Renal pelvis (tissue), 4 donors: ENCODE data around the gene FNTB. TPM values are rescaled to one million over a fixed set of nuclear protein-coding genes. Genes with fewer than 3 reads are reported as not detected.

Source experiments
- DNase-seq: peaks from one replicate; pipeline ENCODE4 v3.0.0-alpha.2; 2013
- polyA plus RNA-seq, 3 donors: library from polyadenylated mRNA; unstranded; fragments of 120-200 nt; gene quantifications; one replicate each; pipeline ENCODE4 v1.2.1, GENCODE V29; 2013; ENCODE audit not compliant: insufficient read length in 3 of 3

Gene FNTB
- polyA plus RNA-seq, 3 donors = 31.2 to 37.7 (median 36.7) TPM

DNA sequence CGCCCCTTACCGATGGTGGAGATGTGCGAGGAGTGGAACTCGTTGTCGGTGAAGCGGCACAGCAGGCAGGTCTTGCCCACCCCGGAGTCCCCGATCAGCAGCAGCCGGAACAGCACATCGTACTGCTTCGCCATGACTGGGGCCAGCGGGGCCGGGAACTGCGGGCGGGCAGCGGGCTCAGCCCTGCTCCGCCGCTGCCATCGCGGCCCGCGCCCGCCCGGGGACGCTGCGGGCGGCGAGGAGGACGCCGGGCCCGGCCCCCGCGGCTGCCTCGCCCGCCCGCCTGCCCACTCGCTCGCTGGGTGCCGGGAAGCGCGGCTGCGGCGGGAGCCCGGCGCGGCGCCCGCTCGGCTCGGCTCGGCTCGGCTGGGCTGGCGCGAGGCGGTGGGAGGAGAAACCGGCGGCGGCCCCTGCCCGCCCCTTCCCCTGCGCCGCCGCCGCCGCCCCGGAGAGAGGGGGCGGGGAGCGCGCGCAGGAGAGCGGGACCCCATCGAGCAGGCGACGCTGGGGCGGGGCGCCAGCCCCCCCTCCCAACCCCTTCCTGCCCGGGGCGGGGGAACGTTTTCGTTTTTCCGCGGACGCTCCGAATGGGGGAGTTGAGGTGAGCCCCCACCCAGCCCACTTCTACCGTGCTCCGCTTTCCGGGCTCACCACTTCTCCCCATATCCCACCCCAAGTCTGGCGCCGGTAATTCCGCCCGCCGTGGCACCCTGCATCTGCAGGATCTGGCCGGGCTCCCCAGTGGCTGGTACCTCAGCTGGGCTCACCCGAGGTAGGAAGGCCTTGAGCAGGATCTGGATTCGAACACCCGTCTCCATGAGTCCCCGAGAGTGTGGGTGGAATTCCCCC lies 14.5 kb upstream of the FNTB start, which contains the start of gene RAB15:
TSS of gene RAB15 (minus strand) at position 394 of the 849 bp plus-strand sequence. CDS start at position 134, 260 bp downstream.
- DNase-seq = no peak

DNA sequence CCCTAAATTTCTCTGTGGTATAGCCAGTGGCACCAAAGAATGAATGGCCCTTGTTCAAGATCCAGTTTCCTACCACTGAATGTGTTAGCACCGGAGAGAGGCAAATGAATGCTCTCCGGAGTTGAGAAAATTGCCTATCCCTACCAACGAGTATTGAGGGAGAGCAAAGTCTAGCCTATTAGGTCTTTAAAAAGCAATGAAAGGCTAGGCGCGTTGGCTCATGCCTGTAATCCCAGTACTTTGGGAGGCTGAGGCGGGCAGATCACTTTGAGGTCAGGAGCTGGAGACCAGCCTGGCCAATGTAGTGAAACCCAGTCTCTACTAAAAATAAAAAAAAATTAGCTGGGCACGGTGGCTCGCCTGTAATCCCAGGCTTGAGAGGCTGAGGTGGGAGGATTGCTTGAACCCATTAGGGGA lies 13.7 kb upstream of the FNTB start:
- DNase-seq = no peak

- no peak for DNase-seq
Observed at GRCh38 chr14:64973826-64974225, 12.9 kb upstream of the FNTB start.

DNA sequence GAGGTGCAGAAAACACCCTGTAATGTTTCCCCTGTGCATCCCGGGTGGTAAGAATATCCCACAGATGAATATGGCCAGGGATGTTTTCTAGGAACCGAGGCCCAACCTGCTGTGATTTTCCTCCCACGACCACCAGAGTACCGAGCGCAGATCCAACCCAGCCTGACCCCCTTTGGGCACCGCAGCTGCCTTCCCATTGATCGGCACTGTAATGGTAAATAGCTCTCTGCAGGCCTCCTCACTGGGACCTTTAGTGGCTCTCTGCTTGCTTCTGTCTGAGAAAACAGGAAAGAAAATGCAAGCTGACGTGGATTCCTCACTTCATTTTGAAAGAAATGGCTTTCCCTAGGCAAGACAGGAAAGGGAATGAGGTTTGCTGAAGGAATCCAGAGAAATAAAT lies 12.1 kb upstream of the FNTB start:
- DNase-seq = no peak

GRCh38 chr14:64979336-64980074 lies 7.2 kb upstream of the FNTB start:
- DNase-seq = no peak

- DNase-seq = peak; percentile 59
Observed at GRCh38 chr14:64983439-64984310, 3.0 kb upstream of the FNTB start.

DNA sequence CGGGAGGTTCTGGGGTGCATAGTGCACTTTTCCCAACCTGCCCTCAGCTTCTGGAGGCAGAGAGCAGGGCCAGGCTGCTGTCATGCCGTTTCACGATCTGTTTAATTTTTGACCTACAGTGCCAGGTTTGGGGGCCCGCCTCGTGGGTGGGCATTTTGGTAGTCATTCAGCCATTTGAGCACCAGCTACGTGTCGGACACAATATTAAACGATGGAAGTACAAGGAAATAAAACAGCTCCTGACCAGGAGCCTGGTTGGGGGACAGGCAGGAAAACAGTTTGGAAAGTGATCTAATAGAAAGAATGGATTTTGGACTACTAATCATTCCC lies 708 bp downstream of the FNTB start:
- no peak for DNase-seq

DNA sequence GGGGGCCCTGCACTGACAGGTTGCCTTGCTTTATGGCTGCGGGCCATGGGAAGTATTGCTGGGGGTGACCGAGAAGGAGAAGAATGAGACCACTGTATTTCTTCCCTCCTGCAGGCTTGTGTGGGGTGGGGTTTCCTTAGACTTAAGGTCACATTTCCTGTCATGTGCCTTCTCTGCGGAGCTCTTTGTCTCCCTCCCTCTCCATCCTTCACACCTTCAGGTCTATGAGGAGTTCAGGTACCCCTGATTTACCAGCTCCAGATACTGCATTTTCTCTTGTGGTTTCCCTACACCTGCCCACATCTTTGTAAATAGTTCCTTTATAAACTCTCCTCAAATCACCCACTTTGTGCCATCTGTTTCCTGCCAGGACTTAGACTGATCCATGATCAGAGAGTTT lies 3.6 kb downstream of the FNTB start:
- DNase-seq = no peak

GRCh38 chr14:64990939-64991338 lies 4.2 kb downstream of the FNTB start:
- DNase-seq = no peak

DNA sequence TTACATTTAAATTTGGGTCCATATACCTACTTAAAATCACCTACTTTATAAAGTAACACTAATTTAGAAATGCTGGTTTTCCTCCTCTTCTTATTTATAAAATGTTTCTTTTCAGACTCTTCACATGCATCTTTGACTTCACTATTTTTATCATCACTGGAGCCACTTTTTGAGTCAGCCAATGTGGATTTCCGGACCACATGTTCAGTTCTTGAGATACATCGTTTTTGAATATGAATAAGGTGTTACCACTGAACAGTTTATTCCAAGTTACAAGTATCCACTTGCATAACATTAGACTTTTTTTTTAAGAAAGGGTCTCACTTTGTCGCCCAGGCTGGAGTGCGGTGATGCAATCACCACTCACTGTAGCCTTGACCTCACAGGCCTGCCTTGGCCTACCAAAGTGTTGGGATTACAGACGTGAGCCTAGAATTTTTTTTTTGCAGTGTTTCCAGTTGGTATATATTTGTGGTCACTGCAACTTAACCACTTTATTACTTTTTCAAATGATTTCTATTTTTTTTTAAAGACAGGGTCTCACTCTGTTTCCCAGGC lies 5.7 kb downstream of the FNTB start:
- DNase-seq = no peak

GRCh38 chr14:64993266-64993930 lies 6.7 kb downstream of the FNTB start:
- DNase-seq = no peak

DNA sequence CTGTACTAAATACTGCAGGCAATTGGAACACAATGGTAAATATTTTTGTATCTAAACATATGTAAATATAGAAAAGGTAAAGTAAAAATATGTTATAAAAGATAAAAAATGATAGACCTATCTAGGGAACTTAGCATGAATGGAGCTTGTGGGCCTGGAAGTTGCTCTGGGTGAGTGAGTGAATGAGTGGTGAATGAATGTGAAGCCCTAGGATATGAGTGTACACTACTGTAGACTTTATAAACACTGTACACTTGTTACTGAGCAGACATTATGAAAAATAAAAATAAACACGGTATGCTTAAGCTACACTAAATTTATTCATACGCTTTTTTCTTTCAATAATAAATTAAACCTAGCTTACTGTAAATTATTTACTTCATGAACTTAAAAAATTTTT lies 7.8 kb downstream of the FNTB start:
- DNase-seq = no peak

GRCh38 chr14:64995291-64995690 lies 8.6 kb downstream of the FNTB start:
- DNase-seq = no peak

GRCh38 chr14:64997108-64997794 lies 10.6 kb downstream of the FNTB start:
- DNase-seq = no peak

DNA sequence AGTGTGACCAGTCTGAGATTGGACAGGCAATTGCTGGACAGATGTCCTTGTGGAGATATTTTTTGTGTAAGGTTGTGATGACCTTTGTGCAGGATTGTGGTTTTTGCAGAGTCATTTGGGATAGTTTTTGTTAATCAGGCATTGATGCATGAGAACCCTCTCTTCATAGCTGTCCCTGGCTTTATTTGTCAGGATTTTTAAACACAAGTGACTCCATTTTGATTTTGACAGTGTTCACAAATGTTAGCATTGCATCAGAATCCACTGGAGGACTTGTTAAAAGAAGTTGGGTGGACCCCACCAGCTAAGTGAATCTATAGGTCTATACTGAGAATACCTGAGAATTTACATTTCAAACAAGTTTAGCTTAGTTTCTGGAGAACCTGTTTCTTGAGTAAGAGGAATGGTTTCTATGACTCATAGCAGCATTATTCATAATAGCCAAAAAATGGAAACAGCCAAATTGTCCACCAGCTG lies 11.8 kb downstream of the FNTB start:
- DNase-seq = no peak

- DNase-seq = no peak
Observed at GRCh38 chr14:65000898-65001591, 14.3 kb downstream of the FNTB start.

DNA sequence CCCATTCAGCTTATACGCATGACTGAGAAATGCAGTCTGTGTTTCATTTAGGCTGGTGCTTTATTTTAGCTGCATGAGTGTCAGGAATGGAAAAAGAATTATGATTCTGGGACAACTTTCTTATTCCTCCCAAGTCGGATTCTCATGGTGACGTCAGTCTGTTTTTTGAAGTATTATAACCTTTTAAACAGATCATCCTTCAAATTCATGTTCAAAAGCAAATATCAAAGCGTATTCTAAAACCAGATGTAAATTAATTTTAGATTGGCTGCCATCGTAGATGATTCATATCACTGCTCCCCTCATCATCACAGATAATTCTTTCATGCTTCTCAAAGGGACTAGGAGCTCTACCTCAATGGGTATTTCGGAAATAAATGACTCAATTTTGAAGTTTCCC lies 15.0 kb downstream of the FNTB start:
- DNase-seq = no peak

DNA sequence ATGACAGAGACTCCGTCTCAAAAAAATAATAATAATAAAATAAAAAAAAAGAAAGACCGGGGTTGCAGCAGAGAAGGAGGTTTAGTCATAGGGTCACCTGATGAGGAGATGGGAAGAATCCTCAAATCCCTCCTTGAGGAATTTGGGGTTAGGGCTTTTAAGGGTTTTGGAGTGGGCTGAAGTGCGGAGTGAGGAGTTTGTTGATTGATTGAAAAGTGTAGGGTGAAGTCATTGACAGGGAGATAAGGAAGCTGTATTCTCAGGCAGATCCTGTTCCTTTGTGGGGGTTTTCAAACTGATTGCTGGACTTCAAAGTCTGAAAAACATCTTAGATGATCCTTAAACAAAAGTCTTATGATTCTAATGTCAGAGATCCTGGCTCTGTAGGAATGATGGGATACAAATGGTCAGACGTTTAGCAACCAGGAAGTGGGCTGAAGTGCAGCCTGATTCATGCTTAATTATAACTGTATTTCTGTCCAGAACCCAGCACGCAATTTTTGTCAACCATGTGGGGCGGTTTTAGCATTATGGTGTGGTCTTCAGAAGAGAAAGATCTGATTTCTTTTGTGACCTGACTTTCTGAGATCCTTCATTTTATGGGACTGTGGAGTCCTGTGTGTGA lies 16.0 kb downstream of the FNTB start:
- DNase-seq = no peak

GRCh38 chr14:65003394-65003793 lies 16.7 kb downstream of the FNTB start:
- no peak for DNase-seq
